Stimulated activated CD4-positive, alpha-beta T cell treated with anti-CD3 and anti-CD28 coated beads, Interleukin-1b, Interleukin-23, amount 100 ng/mL, for 48 hours (primary cell): ENCODE measurements around the gene SLC25A22.
A peak's percentile ranks its signal among the peaks of the same experiment; 100 is the strongest.

Source experiments
- DNase-seq: peaks from one replicate; pipeline ENCODE4 v3.0.0-alpha.2; 2020

The SLC25A22 gene

DNA sequence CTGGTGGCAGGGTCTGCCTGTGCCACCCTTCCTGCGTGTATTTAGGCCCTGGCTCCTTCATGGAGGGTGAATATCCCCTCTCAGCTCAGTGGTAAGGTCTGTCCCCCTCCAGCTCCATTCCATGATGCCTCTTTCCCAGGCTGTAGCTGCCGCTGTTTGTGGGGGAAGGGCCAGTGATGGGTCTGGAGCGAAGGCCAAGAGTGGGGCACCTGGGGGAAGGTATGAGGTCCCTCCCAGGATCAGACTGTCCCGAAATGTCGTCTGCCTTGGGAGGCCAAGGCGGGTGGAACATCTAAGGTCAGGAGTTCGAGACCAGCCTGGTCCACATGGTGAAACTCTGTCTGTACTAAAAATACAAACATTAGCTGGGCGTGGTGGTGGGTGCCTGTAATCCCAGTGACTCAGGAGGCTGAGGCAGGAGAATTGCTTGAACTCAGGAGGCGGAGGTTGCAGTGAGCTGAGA, 35.8 kb upstream of the SLC25A22 start:
- no peak for DNase-seq

DNA sequence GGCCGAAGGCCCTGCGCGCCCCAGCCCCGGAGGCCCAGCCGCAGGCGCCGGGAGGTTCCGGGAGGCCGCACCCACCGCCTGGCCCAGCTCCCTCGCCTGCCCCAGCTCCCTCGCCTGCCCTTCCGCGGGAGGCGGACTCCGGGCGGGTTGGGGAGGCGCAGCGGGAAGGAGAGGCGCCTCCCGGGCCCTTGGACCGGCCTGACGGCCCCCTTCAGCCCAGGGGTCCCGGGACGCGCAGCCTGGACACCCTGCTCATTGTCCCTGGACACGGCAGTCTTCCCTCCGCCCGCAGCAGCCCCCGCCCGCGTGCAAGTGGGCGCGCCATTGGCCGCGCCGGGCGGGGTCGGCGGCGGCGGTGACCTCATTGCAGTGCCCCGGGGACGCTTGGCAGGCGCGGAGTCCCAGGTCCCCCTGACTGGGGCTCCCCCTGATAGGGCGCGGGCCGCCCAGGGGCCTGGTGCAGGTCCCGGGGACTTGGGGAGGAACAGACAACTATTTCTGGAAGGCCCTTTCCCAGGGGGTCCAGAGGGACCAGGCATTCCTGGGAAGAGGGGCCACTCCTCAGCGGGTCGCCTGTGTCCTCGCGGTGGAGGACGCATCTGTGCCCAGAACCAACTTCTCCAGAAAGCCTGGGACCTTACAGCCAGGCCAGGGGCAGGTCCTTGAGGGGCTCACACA, 35.2 kb upstream of the SLC25A22 start:
- DNase-seq: no peak

DNA sequence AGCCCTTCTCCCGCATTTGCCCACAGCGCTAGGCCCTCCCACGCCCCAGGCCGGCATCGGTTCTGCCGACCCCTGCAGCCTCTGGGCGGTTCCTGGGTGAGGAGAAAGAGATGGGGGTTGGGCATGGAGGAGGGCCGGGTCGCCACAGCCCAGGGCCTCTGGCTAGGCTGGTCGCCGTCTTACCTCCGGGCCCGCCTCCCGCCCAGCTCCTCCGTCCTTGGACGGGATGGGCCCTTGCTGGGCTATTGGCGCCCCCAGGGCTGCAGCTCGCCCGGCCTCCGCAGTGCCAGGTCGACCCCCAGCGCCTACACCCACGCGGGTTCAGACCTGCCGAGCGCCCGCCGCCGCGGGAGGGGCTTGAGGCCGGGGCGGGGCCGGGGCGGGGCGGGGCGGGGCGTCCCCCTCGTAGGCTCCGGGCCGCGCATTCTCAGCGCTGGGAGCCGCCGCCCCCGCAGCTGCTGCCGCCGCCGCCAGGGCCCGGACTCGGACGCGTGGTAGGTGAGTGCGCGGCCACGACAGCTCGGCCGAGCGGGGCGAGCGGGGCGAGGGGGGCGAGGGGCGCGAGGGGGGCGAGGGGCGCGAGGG, 34.5 kb upstream of the SLC25A22 start, which contains the start of gene CD151:
Gene CD151, plus strand, starts transcription at position 424 of the 585 bp plus-strand sequence. CDS start 3,118 bp downstream, outside the sequence.
- DNase-seq: peak; percentile 43

DNA sequence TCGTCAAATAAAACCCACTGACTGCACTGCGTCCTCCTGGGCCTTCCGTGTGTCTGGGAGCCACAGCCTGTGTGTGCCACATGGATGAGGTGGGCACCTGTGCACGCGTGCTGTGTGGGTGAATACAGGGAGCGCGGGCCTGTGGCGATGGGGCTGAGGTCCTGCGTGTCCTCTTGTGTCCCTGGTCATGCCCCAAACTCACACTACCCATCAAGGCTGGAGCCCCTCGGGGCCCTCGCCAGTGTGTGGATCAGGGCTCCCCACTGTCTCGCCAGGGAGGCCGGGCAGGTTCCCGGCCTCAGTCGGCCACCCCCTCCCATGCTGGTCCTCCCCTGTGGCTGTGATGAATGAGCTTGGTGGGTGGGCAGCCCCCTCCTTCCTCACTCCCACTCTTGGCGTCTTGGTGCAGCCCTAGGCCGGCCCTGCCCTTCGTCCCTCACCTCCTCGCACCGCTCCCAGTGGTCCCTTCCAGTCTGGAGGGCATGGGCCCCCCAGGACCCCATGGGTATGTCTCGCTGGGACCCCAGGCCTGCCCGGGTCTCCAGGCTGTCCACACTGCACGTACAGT, 34.0 kb upstream of the SLC25A22 start:
- no peak for DNase-seq

DNA sequence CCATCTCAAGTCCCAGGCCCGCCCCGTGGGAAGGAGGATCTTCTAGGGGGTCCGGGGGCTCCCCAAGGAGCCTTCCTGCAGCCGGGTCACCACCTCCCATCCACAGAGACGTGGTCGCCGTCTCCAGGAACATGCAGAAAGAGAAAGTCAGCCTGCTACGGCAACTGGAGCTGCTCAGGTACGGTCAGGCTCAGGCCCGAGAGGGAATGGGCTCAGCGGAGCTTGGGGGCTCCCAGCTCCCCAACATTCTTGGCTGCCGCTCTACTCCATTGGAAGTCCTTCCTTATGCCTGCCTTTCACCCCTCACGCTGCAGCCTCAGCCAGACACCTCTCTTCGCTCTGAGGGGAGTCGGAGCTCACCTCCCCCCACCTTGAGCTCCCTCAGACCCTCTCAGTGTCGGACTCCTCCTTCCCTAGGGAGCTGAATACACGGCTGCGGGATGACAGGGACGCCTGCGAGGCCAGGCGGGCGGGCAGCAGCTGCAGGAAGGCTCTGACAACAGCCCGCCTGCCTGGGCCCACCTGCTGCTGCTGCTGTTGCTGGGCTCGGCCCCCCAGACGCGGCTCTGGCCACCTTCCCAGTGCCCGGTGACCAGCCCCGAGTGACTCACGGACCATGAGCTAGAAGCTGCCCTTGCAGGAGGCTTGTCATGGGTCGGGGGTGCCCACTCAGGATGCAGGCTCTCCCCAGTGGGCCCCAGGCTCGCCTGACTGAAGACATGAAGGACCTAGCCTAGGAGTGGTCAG, 33.2 kb upstream of the SLC25A22 start:
- no peak for DNase-seq

DNA sequence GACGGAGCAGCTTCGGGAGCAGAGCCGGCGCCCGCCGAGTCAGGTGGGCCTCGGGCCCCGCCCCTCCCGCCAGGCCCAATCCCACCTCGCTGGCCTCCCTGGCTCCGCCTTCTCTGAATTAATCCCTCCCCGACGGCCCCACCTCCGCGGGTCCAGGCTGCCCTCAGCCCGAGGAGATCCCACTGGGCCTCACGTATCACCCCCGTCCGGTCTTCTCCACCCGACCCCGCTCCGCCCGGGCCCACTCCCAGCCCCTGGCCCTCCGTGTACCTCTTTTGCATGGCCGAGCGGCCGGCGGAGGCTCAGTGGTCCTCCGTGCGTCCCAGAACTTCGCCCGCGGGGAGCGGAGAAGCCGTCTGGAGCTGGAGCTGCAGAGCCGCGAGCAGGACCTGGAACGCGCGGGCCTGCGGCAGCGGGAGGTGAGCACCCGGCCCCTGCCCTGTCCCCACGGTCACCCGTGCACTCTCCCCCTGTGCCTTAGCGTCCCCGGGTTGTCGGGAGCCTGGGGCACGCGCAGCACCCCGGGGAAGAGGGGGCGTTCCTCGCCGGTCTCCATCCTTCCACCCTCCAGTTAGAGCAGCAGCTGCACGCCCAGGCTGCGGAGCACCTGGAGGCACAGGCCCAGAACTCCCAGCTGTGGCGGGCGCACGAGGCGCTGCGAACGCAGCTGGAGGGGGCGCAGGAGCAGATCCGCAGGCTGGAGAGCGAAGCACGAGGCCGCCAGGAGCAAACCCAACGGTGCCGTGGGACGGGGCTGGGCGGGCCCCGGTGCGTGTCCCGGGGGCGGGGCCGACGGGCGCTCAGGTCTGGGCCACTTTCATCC, 32.4 kb upstream of the SLC25A22 start:
- DNase-seq: peak; percentile 58

DNA sequence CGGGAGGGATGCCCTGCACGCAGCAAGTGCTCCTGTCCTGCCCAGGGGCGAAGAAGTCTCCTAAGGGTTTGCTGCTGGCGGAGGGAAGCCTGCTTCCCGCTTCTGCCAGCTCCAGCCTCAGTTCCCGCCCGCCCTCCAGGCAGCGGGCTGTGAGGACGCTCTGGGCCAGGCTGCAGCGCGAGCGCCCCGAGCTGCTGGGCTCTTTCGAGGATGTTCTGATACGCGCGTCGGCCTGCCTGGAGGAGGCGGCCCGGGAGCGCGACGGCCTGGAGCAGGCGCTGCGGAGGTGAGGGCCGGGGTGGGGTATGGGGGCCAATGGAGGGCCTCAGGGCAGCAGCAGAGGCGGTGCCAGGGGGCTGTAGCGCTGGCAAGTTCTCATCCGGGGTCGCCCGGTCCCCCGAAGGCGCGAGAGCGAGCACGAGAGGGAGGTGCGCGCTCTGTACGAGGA, 31.8 kb upstream of the SLC25A22 start:
- DNase-seq: no peak

DNA sequence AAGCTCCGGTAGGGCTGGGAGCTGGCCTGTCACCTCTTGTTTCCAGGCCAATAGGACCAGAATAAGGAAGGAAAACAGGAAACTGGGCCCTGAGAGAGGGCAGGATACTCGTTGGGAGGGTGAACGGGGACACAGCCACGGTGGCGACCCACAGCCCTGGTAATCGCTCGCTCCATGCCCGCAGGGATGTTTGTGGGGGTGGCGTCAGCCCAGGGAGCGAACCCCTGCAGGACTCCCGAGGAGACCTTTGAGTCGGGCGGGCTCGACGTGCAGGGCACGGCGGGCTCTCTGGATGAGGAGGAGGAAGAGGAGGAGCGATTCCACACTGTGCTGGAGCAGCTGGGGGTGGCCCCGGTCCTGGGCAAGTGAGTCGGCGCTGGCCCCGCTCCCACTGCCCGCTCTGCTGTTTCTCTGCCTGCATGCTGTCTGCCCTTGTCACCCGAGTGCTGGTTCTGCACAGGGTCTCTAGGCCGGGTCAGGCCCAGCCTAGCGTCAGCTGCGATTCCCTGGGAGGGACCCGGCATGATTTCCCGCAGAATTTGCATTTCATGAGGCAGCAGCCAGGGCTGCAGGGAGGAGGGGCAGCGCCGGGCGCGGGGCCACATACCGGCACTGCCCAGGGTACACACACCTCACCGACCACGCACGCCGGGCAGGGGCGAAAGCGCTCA, 31.2 kb upstream of the SLC25A22 start:
- DNase-seq: no peak

DNA sequence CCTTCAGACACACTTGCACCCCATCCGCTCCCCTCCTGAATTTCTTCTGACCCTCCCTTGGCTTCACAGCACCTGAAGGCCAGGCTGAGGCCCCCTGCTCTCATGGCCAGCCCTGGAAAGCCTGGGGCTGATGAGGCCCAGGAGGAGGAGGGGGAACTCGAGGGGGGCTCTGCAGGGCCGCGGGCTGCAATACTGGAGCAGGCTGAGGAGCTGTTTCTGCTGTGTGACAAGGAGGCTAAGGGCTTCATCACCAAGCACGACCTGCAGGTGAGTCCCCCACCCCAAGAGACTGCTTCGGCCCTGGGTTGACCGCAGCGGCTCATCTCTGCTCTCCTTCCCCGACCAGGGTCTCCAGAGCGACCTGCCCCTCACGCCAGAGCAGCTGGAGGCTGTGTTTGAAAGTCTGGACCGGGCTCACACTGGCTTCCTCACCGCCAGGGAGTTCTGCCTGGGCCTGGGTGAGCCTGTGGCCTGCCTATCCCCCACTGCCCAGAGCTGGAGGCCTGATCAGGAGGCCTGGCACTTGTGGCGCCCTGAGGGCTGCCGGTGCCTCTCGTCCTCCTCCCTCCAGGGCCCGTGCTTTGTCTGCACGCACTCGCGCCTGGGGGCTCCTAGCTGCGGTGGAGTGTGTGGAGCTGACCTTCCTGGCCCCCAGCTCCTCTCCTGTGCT, 30.6 kb upstream of the SLC25A22 start:
- no peak for DNase-seq

DNA sequence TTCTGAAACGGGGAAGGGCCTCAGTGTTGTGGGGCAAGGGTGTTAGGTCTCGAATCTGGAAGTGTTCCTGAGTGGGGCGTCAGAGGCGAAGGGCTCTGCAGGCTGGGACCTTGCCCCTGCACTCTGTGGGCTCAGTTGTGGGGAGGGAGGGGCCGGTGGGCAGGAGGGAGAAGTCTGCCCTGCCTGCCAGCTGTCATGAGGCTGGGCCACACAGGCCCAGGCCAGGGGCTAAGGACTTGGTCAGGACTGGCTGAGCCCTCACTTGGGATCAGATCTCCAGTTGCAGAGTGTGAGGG, 29.8 kb upstream of the SLC25A22 start, which contains the start of gene CRACR2B:
Gene CRACR2B, plus strand, starts transcription at position 23 of the 296 bp plus-strand sequence. CDS start 689 bp downstream, outside the sequence.
- DNase-seq: no peak

DNA sequence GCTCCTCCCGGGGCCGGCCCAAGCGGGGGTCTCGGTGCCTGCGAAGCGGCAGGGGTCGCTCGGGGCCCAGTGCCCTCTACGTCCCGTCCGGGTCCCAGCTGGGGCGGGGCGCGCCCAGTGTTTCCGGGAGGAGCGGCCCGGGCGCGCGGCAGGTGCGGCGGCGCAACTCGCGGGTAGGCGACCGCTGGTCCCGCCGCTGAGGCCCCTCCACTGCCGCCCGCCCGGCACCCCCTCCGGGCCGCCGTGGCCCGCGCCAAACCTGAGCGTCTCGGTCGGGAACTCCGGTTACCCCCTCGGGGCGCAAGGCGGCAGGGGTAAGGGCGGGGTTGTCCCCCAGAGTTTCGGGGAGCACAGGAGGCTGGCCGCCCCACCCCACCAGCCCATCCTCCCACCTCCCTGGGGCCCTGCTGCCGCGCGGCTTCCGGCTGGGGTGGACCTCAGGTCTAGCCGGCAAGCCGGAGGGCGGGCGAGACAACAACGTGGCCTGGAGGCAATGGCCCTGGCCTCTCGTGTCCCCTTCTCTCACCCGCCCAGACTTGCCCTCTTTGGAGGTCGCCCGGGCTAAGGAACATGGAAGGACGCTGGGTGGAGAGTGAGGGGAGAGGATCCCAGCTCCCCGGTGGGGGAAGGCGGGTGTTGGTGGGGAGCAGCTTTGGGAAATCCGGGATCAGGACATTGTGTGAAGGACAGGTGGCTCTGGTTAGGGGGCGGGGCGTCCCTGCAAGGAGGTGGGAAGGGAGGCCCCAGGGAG, 29.2 kb upstream of the SLC25A22 start:
- DNase-seq: no peak

DNA sequence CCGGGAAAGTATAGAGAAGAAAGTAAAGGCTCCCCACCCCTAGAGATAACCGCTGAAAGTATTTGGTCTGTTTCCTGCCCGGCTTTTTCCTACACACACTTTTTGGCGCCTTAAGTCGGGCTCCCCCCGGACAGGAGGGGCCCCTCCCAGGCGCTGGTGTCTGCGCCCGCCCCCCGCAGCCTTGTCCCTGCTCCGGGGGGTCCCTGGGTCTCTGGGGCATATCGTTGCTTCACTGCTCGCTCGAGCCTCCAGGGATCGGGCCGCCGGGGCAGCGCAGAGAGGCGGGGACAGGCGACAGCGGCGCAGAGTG, 28.7 kb upstream of the SLC25A22 start:
- no peak for DNase-seq

DNA sequence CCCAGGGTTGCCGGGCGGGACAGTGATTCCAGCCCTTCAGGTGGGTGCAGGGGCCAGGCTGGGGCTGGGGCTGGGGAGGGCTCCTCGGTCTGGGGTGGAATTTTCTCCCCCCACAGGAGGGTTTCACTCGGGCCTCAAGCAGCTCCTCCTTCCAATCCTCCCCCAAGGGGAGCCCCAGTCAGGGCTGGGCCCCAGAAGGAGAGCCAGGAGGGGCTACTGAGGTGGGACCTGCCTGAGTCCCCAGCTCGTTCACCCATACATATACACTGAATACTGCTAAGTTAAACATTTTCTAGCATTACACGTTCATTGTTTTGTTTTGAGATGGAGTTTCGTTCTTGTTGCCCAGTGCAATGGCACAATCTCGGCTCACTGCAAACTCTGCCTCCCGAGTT, 28.1 kb upstream of the SLC25A22 start:
- DNase-seq: no peak

DNA sequence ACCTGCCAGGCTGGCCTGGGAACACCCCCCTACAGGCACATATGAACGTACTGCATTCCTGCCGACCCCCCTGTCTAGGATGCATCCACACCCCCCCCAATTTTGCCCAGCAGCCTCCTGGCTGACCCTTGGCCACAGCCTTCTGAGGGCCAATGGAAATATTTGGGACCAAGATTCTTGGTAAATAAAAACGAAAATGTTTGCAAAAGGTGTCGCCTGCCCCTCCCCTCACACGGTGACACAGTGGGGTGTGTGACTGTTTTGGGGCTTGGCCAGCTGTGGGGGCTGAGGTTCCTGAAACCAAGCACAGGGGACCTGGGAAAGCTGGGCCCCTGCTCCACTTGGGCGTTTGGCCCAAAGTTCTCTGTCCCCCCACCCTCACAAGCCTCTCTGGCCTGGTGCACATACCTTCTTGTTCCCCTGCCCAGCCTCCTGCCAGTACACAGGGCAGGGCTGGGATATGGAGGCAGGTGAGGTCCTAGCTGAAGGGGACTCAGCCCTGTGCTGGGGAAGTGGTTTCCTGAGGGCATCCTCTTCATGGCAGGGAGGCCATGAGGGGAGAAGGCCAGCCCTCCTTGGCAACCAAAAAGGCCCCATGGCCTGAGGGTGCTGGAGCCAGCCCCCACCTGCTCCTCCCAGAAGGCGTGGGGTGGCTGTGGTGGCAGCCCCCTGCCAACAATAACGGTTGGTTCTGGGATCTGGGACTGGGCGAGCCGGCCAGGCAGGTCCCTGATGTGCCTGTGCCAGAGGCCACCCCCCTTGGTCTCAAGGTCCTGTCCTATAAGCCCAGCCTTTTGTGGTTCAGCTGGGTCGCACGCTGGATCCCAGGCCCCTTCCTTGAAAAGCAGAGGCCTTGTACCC, 27.5 kb upstream of the SLC25A22 start:
- DNase-seq: no peak

DNA sequence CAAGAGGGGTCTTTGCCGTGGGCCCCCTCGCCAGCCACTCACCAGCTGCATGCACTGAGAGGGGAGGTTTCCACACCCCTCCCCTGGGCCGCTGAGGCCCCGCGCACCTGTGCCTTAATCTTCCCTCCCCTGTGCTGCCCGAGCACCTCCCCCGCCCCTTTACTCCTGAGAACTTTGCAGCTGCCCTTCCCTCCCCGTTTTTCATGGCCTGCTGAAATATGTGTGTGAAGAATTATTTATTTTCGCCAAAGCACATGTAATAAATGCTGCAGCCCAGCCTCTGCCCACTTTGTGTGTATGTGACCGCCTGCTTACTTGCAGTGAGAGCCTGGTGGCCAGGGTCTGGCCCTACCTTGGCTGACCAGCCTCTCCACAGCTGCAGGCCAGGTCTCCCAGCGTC, 26.9 kb upstream of the SLC25A22 start:
- no peak for DNase-seq

DNA sequence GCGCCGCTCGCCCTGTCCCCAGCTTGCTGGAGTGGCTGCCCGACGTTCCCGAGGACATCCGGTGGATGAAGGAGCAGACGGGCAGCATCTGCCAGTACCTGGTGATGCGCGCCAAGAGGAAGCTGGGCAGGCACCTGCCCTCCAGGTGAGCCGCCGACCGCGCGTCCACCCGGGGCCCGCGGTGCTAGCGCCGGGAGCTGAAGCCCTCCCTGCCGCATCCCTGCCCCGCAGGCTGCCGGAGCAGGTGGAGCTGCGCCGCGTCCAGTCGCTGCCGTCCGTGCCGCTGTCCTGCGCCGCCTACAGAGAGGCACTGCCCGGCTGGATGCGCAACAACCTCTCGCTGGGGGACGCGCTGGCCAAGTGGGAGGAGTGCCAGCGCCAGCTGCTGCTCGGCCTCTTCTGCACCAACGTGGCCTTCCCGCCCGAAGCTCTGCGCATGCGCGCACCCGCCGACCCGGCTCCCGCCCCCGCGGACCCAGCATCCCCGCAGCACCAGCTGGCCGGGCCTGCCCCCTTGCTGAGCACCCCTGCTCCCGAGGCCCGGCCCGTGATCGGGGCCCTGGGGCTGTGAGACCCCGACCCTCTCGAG, 26.3 kb upstream of the SLC25A22 start:
- DNase-seq: no peak

DNA sequence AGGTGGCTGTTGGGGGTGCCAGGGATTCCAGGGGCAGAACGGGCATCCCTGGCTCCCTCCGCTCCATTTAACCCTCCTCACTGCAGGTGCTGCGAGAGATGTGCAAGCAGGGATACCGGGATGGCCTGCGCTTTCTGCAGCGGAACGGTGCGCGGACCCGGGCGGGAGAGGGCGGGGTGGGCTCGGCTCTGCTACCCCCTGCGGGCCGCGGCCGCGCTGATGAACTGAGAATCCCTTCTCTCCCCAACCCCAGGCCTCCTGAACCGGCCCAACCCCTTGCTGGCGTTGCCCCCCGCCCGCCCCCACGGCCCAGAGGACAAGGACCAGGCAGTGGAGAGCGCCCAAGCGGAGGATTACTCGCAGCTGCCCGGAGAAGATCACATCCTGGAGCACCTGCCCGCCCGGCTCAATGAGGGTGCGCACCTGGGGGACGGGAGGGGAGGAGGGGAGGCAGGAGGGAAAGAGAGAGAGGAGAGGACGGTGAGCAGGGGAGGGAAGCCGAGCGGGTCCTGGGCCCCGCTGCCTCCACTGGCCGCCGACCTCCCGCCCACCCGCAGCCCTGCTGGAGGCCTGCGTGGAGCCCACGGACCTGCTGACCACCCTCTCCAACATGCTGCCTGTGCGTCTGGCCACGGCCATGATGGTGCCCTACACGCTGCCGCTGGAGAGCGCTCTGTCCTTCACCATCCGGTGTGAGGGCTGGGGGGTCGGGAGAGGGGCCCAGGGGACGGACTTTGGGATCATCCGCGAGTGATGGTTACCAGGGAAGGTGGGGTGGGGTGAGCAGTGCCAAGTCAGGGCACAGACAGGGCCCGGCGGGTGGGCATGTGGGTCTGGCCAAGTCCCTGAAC, 25.6 kb upstream of the SLC25A22 start:
- DNase-seq: no peak

DNA sequence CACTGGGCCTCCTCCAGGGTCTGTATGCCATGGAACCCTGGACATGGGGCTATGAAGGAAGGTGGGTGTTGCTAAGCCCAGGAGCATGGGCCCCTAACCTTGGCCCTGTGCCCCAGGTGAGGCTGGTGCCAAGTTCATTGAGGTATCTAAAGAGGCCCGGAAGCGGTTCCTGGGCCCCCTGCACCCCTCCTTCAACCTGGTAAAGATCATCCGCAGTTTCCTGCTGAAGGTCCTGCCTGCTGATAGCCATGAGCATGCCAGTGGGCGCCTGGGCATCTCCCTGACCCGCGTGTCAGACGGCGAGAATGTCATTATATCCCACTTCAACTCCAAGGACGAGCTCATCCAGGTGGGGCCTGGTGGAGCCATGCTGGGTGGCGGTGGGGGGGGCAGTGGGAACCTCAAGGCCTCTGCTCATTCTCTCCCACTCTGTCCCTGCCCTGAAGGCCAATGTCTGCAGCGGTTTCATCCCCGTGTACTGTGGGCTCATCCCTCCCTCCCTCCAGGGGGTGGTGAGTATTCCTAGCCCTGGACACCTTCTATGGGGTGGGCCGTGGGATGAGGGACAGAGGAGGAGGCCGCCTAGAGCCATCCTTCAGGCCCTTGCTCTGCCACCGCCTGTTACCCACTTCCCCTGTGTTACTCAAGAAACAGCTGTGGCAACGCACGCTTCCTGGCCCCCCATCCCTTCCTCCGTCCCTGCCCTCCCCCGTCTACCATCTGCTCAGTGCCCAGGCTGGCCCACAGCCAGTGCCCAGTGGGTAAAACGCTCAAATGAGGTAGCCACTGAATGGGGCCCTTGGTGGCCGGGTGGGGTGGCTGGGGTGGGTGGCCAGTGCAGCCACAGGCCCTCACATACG, 23.7 kb upstream of the SLC25A22 start:
- DNase-seq: no peak
